ENCODE data around the gene DLG2. TPM values are rescaled to one million over a fixed set of nuclear protein-coding genes. Genes with fewer than 3 reads are reported as not detected.

The DLG2 gene
- total RNA-seq, 4 donors from 2014 or later: 11.0 to 34.2 (median 19.8) TPM

DNA sequence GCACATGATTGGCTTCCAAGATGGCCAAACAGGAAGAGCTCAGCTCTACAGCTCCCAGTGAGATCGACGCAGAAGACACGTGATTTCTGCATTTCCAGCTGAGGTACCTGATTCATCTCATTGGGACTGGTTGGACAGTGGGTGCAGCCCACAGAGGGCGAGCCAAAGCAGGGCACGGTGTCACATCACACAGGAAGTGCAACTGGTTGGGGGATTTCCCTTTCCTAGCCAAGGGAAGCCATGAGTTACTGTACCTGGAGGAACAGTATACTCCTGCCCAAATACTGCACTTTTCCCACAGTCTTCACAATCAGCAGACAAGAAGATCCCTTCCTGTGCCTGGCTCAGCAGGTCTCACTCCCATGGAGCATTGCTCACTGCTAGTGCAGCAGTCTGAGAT lies 131.2 kb downstream of the DLG2 start:
- Histone ChIP-seq H3K4me1 (no peaks in the 10 kb centered on the region), H3K27me3 (no peaks in the 10 kb centered on the region), H3K27ac (no peak overlapping the region), H3K36me3 (no peaks in the 10 kb centered on the region), H3K9me3 (no peaks in the 10 kb centered on the region), H3K4me3 (no peak overlapping the region)
- no peak for ATAC-seq
- no peak for TF ChIP-seq POLR2AphosphoS5 (IDR thresholded peaks at IDR 0.05)
- no peak for TF ChIP-seq POLR2A (IDR thresholded peaks at IDR 0.05)
- 86 to 100% methylated on average over 4 to 5 of the region's 5 CpGs for WGBS, 2 donors (ENCODE audit: low coverage in 1 of 2)

DNA sequence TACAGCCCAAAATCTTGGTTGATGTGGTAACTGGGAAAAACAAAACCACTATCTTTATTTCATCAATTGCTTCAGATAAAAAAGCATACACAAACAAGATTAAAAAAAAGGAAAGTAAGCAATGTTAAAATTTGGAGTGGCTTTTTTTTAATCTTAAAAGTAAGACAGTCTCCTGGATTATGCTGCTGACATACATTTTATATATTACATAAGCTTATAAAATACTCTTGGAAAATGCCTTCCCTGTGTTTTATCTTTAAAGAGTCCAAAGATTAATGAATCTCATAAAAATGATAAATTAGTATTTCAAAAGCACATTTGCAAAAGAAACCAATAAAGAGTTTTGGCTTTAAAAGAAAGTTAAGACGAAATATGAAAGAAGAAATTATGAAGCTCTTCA lies 132.7 kb downstream of the DLG2 start:
- H3K27ac ChIP-seq: no peak overlapping the region
- no peak for ATAC-seq
- 0 to 63% methylated on average over 1 of the region's 1 CpG for WGBS, 2 donors (ENCODE audit: low coverage in 1 of 2)

GRCh38 chr11:85485902-85486301 lies 141.2 kb downstream of the DLG2 start:
- Histone ChIP-seq H3K4me1 (no peaks in the 10 kb centered on the region), H3K4me3 (no peak overlapping the region), H3K27ac (no peak overlapping the region), H3K36me3 (no peaks in the 10 kb centered on the region), H3K27me3 (no peaks in the 10 kb centered on the region), H3K9me3 (peaks cover 0 to 37% (median 0%) of the 10 kb centered on the region in 3 donors)
- no CpG with 5 or more reads among the region's 2 CpGs for WGBS, 2 donors (ENCODE audit: low coverage in 1 of 2)
- no peak for ATAC-seq
- TF ChIP-seq POLR2A (IDR thresholded peaks at IDR 0.05) (no peak), EP300 (IDR thresholded peaks at IDR 0.05) (no peak), POLR2AphosphoS5 (IDR thresholded peaks at IDR 0.05) (no peak), CTCF (IDR thresholded peaks at IDR 0.05) (no peak)

More for the DNA sequence above, 132.7 kb downstream of the DLG2 start:
- Histone ChIP-seq H3K27me3 (no peaks in the 10 kb centered on the region), H3K9me3 (no peaks in the 10 kb centered on the region), H3K4me3 (no peak overlapping the region), H3K36me3 (no peaks in the 10 kb centered on the region), H3K4me1 (no peaks in the 10 kb centered on the region)
- TF ChIP-seq CTCF (IDR thresholded peaks at IDR 0.05): no peak
- TF ChIP-seq POLR2AphosphoS5 (IDR thresholded peaks at IDR 0.05): no peak
- no peak for TF ChIP-seq POLR2A (IDR thresholded peaks at IDR 0.05)
- TF ChIP-seq EP300 (IDR thresholded peaks at IDR 0.05): no peak

GRCh38 chr11:85483861-85484260 lies 143.3 kb downstream of the DLG2 start:
- no peak for ATAC-seq
- Histone ChIP-seq H3K36me3 (no peaks in the 10 kb centered on the region), H3K4me3 (no peak overlapping the region), H3K27me3 (no peaks in the 10 kb centered on the region), H3K4me1 (no peaks in the 10 kb centered on the region), H3K9me3 (peaks cover 0 to 37% (median 0%) of the 10 kb centered on the region in 3 donors), H3K27ac (no peak overlapping the region)
- TF ChIP-seq CTCF (IDR thresholded peaks at IDR 0.05) (no peak), POLR2A (IDR thresholded peaks at IDR 0.05) (no peak), EP300 (IDR thresholded peaks at IDR 0.05) (no peak), POLR2AphosphoS5 (IDR thresholded peaks at IDR 0.05) (no peak)
- 96 to 99% methylated on average over 8 to 13 of the region's 20 CpGs for WGBS, 2 donors (ENCODE audit: low coverage in 1 of 2)

- H3K9me3 ChIP-seq: peaks cover 0 to 25% (median 0%) of the 10 kb centered on the region in 3 donors
- H3K4me1 ChIP-seq: no peaks in the 10 kb centered on the region
- no peaks in the 10 kb centered on the region for H3K27me3 ChIP-seq
- WGBS, 2 donors (ENCODE audit: low coverage in 1 of 2): no CpG with 5 or more reads among the region's 1 CpG
- no peak overlapping the region for H3K4me3 ChIP-seq
- H3K36me3 ChIP-seq: no peaks in the 10 kb centered on the region
- no peak for ATAC-seq
- H3K27ac ChIP-seq: no peak overlapping the region
- TF ChIP-seq POLR2AphosphoS5 (IDR thresholded peaks at IDR 0.05) (no peak), CTCF (IDR thresholded peaks at IDR 0.05) (no peak), EP300 (IDR thresholded peaks at IDR 0.05) (no peak), POLR2A (IDR thresholded peaks at IDR 0.05) (no peak)
Observed at GRCh38 chr11:85481862-85482261, 145.3 kb downstream of the DLG2 start.
